22Rv1 (cell line): ENCODE results near the gene LHPP.

ENCODE experiments used
- H3K27ac ChIP-seq: fragments of 450-650 bp; 2 replicates; pipeline ENCODE4 v1.5.1; 2017
- ZFX ChIP-seq: fragments of 450-650 bp; IDR thresholded peaks from 2 replicates; pipeline ENCODE4 v1.6.1; 2017; ENCODE audit warnings: antibody characterized with exemption, borderline replicate concordance
- TF ChIP-seq, protein P1 (sequence below): fragments of 450-650 bp; IDR thresholded peaks from 2 replicates; pipeline ENCODE4 v1.5.1; 2017; ENCODE audit warnings: mild to moderate bottlenecking

The LHPP gene

DNA sequence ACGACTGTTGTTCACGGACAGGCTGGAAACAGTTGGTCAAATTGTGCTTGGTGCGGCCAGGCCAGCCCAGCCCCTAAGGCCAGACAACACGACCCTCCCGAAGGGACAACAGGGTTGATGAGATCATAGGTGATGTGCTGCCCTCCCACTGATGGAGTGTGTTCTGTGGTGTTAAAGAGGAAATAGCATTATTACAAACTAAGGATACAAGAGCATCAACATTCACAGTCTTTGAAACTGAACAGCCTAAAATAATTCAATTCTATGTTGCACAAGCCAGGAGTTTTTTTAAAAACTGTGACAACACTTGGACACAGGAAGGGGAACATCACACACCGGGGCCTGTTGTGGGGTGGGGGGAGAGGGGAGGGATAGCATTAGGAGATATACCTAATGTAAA, 194.9 kb downstream of the LHPP start:
- TF ChIP-seq ZFX = no peak
- TF ChIP-seq, protein P1, sequence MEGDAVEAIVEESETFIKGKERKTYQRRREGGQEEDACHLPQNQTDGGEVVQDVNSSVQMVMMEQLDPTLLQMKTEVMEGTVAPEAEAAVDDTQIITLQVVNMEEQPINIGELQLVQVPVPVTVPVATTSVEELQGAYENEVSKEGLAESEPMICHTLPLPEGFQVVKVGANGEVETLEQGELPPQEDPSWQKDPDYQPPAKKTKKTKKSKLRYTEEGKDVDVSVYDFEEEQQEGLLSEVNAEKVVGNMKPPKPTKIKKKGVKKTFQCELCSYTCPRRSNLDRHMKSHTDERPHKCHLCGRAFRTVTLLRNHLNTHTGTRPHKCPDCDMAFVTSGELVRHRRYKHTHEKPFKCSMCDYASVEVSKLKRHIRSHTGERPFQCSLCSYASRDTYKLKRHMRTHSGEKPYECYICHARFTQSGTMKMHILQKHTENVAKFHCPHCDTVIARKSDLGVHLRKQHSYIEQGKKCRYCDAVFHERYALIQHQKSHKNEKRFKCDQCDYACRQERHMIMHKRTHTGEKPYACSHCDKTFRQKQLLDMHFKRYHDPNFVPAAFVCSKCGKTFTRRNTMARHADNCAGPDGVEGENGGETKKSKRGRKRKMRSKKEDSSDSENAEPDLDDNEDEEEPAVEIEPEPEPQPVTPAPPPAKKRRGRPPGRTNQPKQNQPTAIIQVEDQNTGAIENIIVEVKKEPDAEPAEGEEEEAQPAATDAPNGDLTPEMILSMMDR = no peak
- no peak overlapping the region for H3K27ac ChIP-seq

DNA sequence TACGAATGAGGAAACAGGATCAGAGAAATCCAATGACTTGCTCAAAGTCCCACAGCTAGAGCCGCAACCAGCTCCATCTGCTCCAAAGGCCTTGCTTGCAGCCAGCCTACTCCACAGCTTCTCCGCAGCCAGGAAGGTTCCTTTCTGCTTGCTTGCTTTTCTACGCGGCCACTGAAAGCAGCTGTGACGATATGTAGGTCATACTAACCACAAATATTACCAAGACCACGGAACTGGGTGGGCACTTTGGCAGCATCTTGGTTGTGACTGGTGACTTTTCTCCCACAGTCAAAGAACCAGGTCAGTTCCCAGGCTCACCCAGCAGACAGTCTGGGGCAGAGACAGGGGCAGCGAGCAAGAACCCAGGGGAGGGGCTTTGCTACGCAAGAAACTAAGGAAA, 196.2 kb downstream of the LHPP start:
- no peak overlapping the region for H3K27ac ChIP-seq
- TF ChIP-seq, protein P1 = no peak
- TF ChIP-seq ZFX = no peak

DNA sequence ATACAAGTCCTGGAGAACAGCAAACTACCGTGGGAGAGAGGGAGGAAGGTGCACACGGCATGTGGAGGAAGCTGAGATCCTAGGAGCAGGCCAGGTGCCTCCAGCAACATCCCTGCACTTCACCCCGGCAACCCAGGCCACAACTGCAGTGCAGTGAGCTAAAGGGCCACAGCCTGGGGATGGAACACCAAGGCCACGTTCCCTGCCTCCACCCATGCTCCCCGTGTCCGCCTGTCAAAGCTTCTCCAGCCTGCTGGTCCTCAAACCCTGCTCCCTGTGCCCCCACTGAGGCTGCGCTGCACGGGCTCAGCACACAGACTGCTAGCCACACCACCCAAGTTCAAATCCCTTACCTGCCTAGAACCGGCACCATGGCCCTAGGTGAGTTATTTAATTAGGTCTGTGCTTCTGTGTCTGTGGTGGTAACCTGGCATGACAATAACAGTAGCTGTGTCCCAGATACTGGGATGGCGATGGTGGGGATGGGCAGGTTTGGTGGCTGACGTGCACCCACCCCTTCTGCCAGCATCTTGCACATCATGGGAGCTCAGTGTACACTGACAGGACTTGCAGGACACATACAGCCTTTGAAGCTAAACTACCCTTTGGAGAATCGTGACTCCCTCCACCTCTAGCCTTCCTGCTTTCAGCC, 197.1 kb downstream of the LHPP start:
- TF ChIP-seq, protein P1 = no peak
- no peak for TF ChIP-seq ZFX
- H3K27ac ChIP-seq = no peak overlapping the region

DNA sequence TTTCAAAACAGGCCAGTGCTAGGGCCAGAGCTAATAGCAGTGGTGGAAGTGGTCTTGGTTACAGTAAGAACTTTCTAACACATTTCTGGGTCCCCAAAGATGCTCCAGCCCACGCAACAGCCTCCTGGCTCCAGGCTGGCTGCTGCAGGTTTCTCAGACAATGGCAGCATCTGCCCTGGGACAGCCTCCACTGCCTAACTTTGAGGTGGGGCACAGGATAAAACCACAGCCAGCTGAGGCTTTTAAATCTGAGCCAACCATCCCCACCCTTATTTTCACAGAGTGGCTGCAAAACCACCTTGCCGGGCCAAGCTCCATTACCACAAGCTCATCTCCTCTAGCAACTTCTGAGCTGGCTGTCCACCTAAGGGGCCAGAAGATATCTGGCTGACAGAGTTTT, 197.8 kb downstream of the LHPP start:
- TF ChIP-seq ZFX = no peak
- TF ChIP-seq, protein P1 = no peak
- no peak overlapping the region for H3K27ac ChIP-seq

DNA sequence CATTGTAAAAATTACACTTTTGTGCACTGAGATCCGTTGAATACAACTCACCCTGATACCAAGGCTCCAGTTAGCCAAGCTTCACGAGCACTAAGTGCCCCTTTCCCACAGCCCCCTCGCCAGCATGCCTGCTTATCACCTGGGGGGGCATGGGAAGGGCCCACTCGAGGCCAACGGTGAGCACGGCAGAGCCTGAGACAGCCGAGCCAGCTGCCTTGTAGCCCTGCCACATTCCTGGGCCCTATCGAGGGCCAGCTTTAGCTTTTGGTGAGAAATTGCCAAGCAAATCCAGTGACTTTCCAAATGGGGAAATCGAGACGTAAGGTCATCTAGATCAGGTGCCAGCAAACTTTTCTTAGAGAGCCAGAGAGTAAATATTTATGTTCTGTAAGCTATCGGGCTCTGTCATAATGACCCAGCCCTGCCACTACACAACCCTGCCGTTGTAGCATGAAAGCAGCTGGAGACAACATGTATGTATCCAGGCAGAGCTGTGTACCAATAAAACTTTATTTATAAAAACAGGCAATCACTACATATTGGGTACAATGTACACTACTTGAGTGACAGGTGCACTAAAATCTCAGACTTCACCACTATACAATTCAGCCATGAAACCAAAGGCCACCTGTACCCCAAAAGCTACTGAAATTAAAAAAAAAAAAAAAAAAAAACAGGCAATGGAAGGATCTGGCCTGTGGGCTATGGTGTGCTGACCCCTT, 198.9 kb downstream of the LHPP start:
- H3K27ac ChIP-seq = no peak overlapping the region

DNA sequence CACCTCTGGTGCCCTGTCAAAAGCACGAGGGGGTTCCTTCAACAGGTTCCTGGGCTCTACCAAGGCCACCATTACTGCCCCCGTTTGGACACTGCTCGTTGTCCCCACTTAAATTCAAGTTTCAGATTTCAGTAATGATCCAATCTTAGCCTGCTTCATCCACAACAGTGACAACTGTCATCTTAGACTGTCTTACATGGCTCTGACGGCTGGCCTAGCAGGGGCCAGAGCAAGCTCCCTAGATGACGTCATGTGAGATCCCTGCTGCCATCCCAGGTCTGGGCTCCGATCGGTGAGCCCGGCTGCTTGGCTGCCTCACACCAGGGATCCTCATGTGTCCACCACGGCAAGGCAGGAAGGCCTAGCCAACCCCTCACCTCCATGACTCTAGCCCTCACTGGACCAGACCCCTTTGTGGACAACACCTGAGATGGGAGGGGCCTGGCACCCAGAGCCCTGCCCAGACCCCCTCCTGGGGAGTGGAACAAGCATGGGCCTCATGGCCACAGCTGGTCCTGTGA, 200.1 kb downstream of the LHPP start:
- TF ChIP-seq ZFX = no peak
- TF ChIP-seq, protein P1 = no peak
- H3K27ac ChIP-seq = no peak overlapping the region

More for the DNA sequence above, 198.9 kb downstream of the LHPP start:
- TF ChIP-seq, protein P1 = no peak
- TF ChIP-seq ZFX = no peak

DNA sequence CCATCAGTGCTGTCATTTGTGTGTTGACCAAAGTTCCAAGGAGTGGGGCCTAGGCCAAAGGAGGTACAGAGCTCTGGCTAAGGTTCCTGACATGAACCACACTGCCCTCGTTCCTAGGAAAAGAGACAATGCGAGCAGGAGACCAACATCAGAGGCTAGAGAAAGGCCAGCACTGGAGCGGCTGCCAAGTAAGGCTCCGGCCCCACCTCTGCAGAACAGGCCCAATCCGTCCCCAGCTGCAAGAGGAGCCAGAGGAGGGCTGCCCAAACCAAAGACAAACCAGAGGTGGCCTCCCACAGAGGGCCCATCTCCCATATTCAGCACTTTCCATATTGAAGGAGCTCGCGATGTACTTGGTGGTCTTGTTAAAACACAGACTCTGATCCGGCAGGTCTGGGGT, 201.6 kb downstream of the LHPP start:
- no peak overlapping the region for H3K27ac ChIP-seq
- TF ChIP-seq ZFX = no peak
- TF ChIP-seq, protein P1 = no peak
